Neural cell (in vitro differentiated cells): ENCODE measurements around the gene SOCS3. TPM values are rescaled to one million over a fixed set of nuclear protein-coding genes. Genes with fewer than 3 reads are reported as not detected.

Experiments used
- H2AFZ ChIP-seq: fragments of 200-600, 300-800 bp; sonication (generic), shearing (Covaris generic); 2 replicates; pipeline ENCODE4 v1.6.0; 2014; ENCODE audit warnings: low read depth, mild to moderate bottlenecking, antibody characterized with exemption, low read length, moderate library complexity
- H3F3A ChIP-seq: fragments of 200-600 bp; shearing (Covaris generic); 2 replicates; pipeline ENCODE4 v1.6.1; 2016; ENCODE audit warnings: mild to moderate bottlenecking, moderate library complexity, mixed read lengths, antibody characterized with exemption, low read length; ENCODE audit not compliant: insufficient read depth, poor library complexity, severe bottlenecking
- H3K27ac ChIP-seq: fragments of 200-600, 300-800 bp; sonication (generic), shearing (Covaris generic); 2 replicates; pipeline ENCODE4 v1.5.1; 2014; ENCODE audit warnings: mild to moderate bottlenecking, low read length, moderate library complexity
- H3K27me3 ChIP-seq: fragments of 300-800, 200-600 bp; sonication (generic), shearing (Covaris generic); 2 replicates; pipeline ENCODE4 v1.6.0; 2014; ENCODE audit warnings: mild to moderate bottlenecking, low read depth, low read length, moderate library complexity; ENCODE audit not compliant: insufficient read depth
- H3K36me3 ChIP-seq: fragments of 300-800, 200-600 bp; sonication (generic), shearing (Covaris generic); 2 replicates; pipeline ENCODE4 v1.5.1; 2014; ENCODE audit warnings: mild to moderate bottlenecking, antibody characterized with exemption, low read length, moderate library complexity; ENCODE audit not compliant: insufficient read depth
- H3K4me2 ChIP-seq: fragments of 300-800, 200-600 bp; sonication (generic), shearing (Covaris generic); 2 replicates; pipeline ENCODE4 v1.6.0; 2014; ENCODE audit warnings: mild to moderate bottlenecking, low read length
- H3K4me3 ChIP-seq: fragments of 300-800, 200-600 bp; sonication (generic), shearing (Covaris generic); 2 replicates; pipeline ENCODE4 v1.5.1; 2014; ENCODE audit warnings: mild to moderate bottlenecking, low read length, moderate library complexity
- H3K79me2 ChIP-seq: fragments of 200-600 bp; shearing (Covaris generic); replicated peaks from 2 replicates; pipeline ENCODE4 v1.6.0; 2014; ENCODE audit warnings: mild to moderate bottlenecking, low read length, moderate library complexity; ENCODE audit not compliant: insufficient read depth
- H3K9ac ChIP-seq: fragments of 300-800, 200-600 bp; sonication (generic), shearing (Covaris generic); 2 replicates; pipeline ENCODE4 v1.6.1; 2016; ENCODE audit warnings: mild to moderate bottlenecking, low read length, mixed read lengths
- H3K9me2 ChIP-seq: fragments of 200-600 bp; shearing (Covaris generic); 2 replicates; pipeline ENCODE4 v1.6.1; 2016; ENCODE audit warnings: mild to moderate bottlenecking, low read length, mixed read lengths; ENCODE audit not compliant: insufficient read depth
- H3K9me3 ChIP-seq: fragments of 200-600, 300-800 bp; sonication (generic), shearing (Covaris generic); 2 replicates; pipeline ENCODE4 v1.6.1; 2016; ENCODE audit warnings: mild to moderate bottlenecking, mixed run types, low read length, moderate library complexity, mixed read lengths
- H4K20me1 ChIP-seq: fragments of 200-600 bp; shearing (Covaris generic); 2 replicates; pipeline ENCODE4 v1.6.1; 2016; ENCODE audit warnings: mild to moderate bottlenecking, mixed run types; ENCODE audit not compliant: insufficient read depth
- EP300 ChIP-seq: fragments of 450-650 bp; conservative IDR thresholded peaks from 2 replicates; pipeline ENCODE4 v1.6.1; 2014; ENCODE audit warnings: antibody characterized with exemption, mild to moderate bottlenecking, moderate library complexity; ENCODE audit not compliant: poor library complexity, severe bottlenecking
- EZH2 ChIP-seq: fragments of 200-600, 300-800 bp; shearing (Covaris generic), sonication (generic); IDR thresholded peaks from 2 replicates; pipeline ENCODE4 v1.6.1; 2014; ENCODE audit warnings: antibody characterized with exemption, low read length, borderline replicate concordance, mild to moderate bottlenecking; ENCODE audit not compliant: insufficient read depth, poor library complexity, severe bottlenecking
- MXI1 ChIP-seq: fragments of 450-650 bp; conservative IDR thresholded peaks from 2 replicates; pipeline ENCODE4 v1.6.1; 2014; ENCODE audit warnings: antibody characterized with exemption, mild to moderate bottlenecking; ENCODE audit not compliant: poor library complexity, severe bottlenecking
- POLR2AphosphoS5 ChIP-seq: IDR thresholded peaks from 2 replicates; pipeline ENCODE4 v1.6.1; 2012
- RAD21 ChIP-seq: fragments of 450-650 bp; conservative IDR thresholded peaks from 2 replicates; pipeline ENCODE4 v1.6.1; 2014; ENCODE audit warnings: antibody characterized with exemption, mild to moderate bottlenecking, moderate library complexity
- SMC3 ChIP-seq: fragments of 450-650 bp; conservative IDR thresholded peaks from 2 replicates; pipeline ENCODE4 v1.6.1; 2014; ENCODE audit warnings: antibody characterized with exemption, mild to moderate bottlenecking, moderate library complexity; ENCODE audit not compliant: poor library complexity
- TAF1 ChIP-seq: IDR thresholded peaks from 2 replicates; pipeline ENCODE4 v1.6.1; 2012; ENCODE audit warnings: low read depth
- polyA plus RNA-seq: library from polyadenylated mRNA; depleted of rRNA; stranded (reverse); fragments of >200 nt; gene quantifications from 2 replicates; pipeline ENCODE4 v1.2.3, GENCODE V29; 2014
- TF ChIP-seq, protein P1 (sequence below): IDR thresholded peaks from 2 replicates; pipeline ENCODE4 v1.6.1; 2012; ENCODE audit warnings: borderline replicate concordance
- TF ChIP-seq, protein P2 (sequence below): fragments of 450-650 bp; IDR thresholded peaks from 2 replicates; pipeline ENCODE4 v1.5.1; 2014; ENCODE audit warnings: antibody characterized with exemption, mild to moderate bottlenecking, moderate library complexity; ENCODE audit not compliant: poor library complexity, severe bottlenecking

The SOCS3 gene
- polyA plus RNA-seq, 1 donor from 2014 or later: 5.4 TPM

DNA sequence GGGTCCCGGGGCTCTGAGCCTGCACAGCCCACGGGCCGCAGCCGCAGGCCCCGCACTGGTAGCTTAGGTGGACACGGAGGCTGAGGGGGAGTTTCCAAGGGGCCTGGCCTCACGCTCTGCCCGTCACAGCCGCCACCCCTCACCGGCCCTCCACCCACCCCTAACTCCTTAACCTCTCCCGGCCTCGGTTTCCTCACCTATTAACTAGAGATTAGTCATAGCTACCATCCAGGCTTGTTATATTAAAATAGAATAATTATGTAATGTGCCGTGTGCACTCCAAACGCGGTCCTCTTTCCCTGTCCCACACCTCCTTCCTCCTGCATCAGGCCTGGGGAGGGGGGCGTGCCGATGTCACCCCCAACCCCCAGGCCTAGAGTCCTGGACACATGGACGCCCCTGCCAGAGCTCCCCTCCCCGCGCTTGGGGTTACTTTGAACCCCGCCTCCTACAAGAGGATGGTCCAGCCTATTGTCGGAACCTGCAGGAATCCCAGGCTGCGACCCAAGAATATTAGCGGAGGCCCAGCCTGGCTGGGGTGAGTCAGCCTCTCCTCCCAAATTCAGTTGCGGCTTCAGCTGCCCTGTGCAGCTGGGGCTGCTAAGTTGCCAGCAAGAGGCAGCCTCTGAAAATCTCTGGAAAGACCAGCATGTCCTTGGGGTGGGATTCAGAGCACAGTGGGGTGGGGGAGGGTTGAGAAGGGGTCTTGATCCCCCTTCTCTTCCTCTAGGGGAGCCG is 17.3 kb downstream of the SOCS3 start:
- H3K79me2 ChIP-seq: no peaks in the 10 kb centered on the region
- H3K9me3 ChIP-seq: no peaks in the 10 kb centered on the region
- H2AFZ ChIP-seq: no peak overlapping the region
- H4K20me1 ChIP-seq: no peaks in the 10 kb centered on the region
- no peak overlapping the region for H3K4me2 ChIP-seq
- no peak for TF ChIP-seq EP300
- TF ChIP-seq, protein P1, sequence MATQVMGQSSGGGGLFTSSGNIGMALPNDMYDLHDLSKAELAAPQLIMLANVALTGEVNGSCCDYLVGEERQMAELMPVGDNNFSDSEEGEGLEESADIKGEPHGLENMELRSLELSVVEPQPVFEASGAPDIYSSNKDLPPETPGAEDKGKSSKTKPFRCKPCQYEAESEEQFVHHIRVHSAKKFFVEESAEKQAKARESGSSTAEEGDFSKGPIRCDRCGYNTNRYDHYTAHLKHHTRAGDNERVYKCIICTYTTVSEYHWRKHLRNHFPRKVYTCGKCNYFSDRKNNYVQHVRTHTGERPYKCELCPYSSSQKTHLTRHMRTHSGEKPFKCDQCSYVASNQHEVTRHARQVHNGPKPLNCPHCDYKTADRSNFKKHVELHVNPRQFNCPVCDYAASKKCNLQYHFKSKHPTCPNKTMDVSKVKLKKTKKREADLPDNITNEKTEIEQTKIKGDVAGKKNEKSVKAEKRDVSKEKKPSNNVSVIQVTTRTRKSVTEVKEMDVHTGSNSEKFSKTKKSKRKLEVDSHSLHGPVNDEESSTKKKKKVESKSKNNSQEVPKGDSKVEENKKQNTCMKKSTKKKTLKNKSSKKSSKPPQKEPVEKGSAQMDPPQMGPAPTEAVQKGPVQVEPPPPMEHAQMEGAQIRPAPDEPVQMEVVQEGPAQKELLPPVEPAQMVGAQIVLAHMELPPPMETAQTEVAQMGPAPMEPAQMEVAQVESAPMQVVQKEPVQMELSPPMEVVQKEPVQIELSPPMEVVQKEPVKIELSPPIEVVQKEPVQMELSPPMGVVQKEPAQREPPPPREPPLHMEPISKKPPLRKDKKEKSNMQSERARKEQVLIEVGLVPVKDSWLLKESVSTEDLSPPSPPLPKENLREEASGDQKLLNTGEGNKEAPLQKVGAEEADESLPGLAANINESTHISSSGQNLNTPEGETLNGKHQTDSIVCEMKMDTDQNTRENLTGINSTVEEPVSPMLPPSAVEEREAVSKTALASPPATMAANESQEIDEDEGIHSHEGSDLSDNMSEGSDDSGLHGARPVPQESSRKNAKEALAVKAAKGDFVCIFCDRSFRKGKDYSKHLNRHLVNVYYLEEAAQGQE: no peak
- TF ChIP-seq, protein P2, sequence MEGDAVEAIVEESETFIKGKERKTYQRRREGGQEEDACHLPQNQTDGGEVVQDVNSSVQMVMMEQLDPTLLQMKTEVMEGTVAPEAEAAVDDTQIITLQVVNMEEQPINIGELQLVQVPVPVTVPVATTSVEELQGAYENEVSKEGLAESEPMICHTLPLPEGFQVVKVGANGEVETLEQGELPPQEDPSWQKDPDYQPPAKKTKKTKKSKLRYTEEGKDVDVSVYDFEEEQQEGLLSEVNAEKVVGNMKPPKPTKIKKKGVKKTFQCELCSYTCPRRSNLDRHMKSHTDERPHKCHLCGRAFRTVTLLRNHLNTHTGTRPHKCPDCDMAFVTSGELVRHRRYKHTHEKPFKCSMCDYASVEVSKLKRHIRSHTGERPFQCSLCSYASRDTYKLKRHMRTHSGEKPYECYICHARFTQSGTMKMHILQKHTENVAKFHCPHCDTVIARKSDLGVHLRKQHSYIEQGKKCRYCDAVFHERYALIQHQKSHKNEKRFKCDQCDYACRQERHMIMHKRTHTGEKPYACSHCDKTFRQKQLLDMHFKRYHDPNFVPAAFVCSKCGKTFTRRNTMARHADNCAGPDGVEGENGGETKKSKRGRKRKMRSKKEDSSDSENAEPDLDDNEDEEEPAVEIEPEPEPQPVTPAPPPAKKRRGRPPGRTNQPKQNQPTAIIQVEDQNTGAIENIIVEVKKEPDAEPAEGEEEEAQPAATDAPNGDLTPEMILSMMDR: no peak
- TF ChIP-seq RAD21: no peak
- TF ChIP-seq MXI1: no peak
- TF ChIP-seq POLR2AphosphoS5: no peak
- no peak for TF ChIP-seq TAF1
- no peaks in the 10 kb centered on the region for H3K9me2 ChIP-seq
- H3F3A ChIP-seq: no peaks in the 10 kb centered on the region
- peaks cover 8% of the 10 kb centered on the region for H3K27me3 ChIP-seq
- H3K9ac ChIP-seq: no peak overlapping the region
- no peak overlapping the region for H3K27ac ChIP-seq
- H3K4me3 ChIP-seq: no peak overlapping the region
- H3K36me3 ChIP-seq: no peaks in the 10 kb centered on the region

- no peak overlapping the region for H2AFZ ChIP-seq
- H3K27ac ChIP-seq: no peak overlapping the region
- H3F3A ChIP-seq: no peaks in the 10 kb centered on the region
- no peak overlapping the region for H3K9ac ChIP-seq
- H3K9me3 ChIP-seq: no peaks in the 10 kb centered on the region
- no peak overlapping the region for H3K4me2 ChIP-seq
- peak overlapping the region; percentile 35 for H3K4me3 ChIP-seq
- H3K9me2 ChIP-seq: no peaks in the 10 kb centered on the region
- H4K20me1 ChIP-seq: no peaks in the 10 kb centered on the region
- H3K79me2 ChIP-seq: no peaks in the 10 kb centered on the region
- peaks cover 8% of the 10 kb centered on the region for H3K27me3 ChIP-seq
- no peaks in the 10 kb centered on the region for H3K36me3 ChIP-seq
- TF ChIP-seq EP300 (no peak), MXI1 (no peak), TAF1 (no peak), SMC3 (no peak), POLR2AphosphoS5 (no peak), EZH2 (no peak), RAD21 (no peak)
- TF ChIP-seq, protein P1: no peak
- TF ChIP-seq, protein P2: no peak
Measured at GRCh38 chr17:78341559-78342448, 18.1 kb downstream of the SOCS3 start.
